B cell (primary cell): ENCODE results near the gene CHRNG.

Experiments used
- EZH2 ChIP-seq: IDR thresholded peaks from 2 replicates; pipeline ENCODE4 v1.6.1; 2012; ENCODE audit warnings: borderline replicate concordance, low read depth, mild to moderate bottlenecking, moderate library complexity, low read length; ENCODE audit not compliant: insufficient read depth, poor library complexity, severe bottlenecking
- TF ChIP-seq, protein P1 (sequence below): fragments of 200-600 bp; IDR thresholded peaks from one replicate; pipeline ENCODE4 v1.8.0; 2022; ENCODE audit warnings: antibody characterized with exemption, mild to moderate bottlenecking

DNA sequence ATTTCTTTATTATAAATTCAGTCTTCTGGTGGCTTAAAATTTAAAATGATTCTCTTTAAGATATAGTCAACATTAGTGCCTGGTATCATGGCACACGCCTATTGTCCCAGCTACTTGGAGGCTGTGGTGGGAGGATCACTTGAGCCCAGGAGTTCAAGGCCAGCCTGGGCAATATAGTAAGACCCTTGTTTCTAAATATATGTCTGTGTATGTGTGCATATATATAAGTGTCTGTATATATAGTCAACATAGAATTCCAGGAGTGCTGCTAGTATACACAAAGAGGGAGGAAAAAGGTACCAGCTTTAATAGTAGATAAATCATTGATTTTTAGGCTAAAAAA lies 35.9 kb downstream of the CHRNG start:
- TF ChIP-seq, protein P1, sequence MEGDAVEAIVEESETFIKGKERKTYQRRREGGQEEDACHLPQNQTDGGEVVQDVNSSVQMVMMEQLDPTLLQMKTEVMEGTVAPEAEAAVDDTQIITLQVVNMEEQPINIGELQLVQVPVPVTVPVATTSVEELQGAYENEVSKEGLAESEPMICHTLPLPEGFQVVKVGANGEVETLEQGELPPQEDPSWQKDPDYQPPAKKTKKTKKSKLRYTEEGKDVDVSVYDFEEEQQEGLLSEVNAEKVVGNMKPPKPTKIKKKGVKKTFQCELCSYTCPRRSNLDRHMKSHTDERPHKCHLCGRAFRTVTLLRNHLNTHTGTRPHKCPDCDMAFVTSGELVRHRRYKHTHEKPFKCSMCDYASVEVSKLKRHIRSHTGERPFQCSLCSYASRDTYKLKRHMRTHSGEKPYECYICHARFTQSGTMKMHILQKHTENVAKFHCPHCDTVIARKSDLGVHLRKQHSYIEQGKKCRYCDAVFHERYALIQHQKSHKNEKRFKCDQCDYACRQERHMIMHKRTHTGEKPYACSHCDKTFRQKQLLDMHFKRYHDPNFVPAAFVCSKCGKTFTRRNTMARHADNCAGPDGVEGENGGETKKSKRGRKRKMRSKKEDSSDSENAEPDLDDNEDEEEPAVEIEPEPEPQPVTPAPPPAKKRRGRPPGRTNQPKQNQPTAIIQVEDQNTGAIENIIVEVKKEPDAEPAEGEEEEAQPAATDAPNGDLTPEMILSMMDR: no peak
- no peak for TF ChIP-seq EZH2
